HG03103 (cell line): Measurements from ENCODE around the gene TMEM52B.

Source experiments
- ATAC-seq: cut with Tn5 transposase; IDR thresholded peaks from one replicate; pipeline ENCODE4 v1.9.1; 2021; ENCODE audit warnings: low read depth; ENCODE audit not compliant: unreplicated experiment

The TMEM52B gene

GRCh38 chr12:10236720-10237119, 57.9 kb downstream of the TMEM52B start:
- no peak for ATAC-seq

- ATAC-seq, result no peak
Observed at GRCh38 chr12:10238526-10238925, 59.7 kb downstream of the TMEM52B start.

- ATAC-seq, result no peak
Observed at GRCh38 chr12:10241290-10241689, 62.5 kb downstream of the TMEM52B start.
